ENCODE data around the gene RERE. TPM values are rescaled to one million over a fixed set of nuclear protein-coding genes. Genes with fewer than 3 reads are reported as not detected.
A peak's percentile ranks its signal among the peaks of the same experiment; 100 is the strongest.

Gene RERE
- total RNA-seq, 1 experiment from 2014 or later: 217 TPM

DNA sequence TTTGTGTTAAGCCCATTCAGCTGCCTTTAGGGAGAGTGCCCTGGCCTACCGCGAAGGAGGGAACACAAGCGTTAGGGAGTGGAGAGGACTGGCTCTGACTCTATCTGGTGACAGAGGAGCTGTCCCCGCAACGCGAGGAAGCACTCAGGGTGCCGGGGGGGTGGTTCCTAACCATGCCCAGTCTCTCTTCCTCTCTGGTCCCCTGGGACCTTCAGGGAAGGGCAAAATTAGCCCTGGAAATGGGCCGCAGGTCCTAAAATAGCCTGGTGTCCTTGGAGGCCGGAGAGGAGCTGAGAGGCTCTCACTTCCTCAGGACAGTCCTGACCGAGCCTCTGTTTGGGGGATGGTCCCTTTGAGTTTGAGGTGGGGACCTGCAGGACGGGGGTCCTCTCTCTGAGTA lies 493.7 kb downstream of the RERE start:
- Histone ChIP-seq H3K9me3 (ENCODE audit: control insufficient read depth, insufficient read depth, low read depth, low read length) (no peaks in the 10 kb centered on the region), H3K36me3 (ENCODE audit: control insufficient read depth, insufficient read depth, low read length) (peaks cover 2% of the 10 kb centered on the region; the same call in 1 of the 2 replicates), H3K4me3 (ENCODE audit: low read depth in 2 of 2, low read length in 2 of 2) (no peak overlapping the region), H3K27ac (ENCODE audit: low read length) (no peak overlapping the region), H3K27me3 (ENCODE audit: control insufficient read depth, insufficient read depth, low read length) (no peaks in the 10 kb centered on the region), H3K4me1 (ENCODE audit: control insufficient read depth, insufficient read depth, low read length) (peaks cover 1% of the 10 kb centered on the region; the same call in 1 of the 2 replicates)
- DNase-seq (ENCODE audit: low read depth, low spot score): no peak
- in situ Hi-C loops (cut with HindIII; ENCODE audit: low pct_unique_long_range_greater_than_20kb, low sequenced_read_pairs): loop anchor here (25.0 kb wide), 1 partner anchor 236 kb away; no protein-coding TSS in a partner anchor
- intact Hi-C loops (cut with micrococcal nuclease; ENCODE audit: unreplicated experiment): no loop called here
- TF ChIP-seq, protein P1, sequence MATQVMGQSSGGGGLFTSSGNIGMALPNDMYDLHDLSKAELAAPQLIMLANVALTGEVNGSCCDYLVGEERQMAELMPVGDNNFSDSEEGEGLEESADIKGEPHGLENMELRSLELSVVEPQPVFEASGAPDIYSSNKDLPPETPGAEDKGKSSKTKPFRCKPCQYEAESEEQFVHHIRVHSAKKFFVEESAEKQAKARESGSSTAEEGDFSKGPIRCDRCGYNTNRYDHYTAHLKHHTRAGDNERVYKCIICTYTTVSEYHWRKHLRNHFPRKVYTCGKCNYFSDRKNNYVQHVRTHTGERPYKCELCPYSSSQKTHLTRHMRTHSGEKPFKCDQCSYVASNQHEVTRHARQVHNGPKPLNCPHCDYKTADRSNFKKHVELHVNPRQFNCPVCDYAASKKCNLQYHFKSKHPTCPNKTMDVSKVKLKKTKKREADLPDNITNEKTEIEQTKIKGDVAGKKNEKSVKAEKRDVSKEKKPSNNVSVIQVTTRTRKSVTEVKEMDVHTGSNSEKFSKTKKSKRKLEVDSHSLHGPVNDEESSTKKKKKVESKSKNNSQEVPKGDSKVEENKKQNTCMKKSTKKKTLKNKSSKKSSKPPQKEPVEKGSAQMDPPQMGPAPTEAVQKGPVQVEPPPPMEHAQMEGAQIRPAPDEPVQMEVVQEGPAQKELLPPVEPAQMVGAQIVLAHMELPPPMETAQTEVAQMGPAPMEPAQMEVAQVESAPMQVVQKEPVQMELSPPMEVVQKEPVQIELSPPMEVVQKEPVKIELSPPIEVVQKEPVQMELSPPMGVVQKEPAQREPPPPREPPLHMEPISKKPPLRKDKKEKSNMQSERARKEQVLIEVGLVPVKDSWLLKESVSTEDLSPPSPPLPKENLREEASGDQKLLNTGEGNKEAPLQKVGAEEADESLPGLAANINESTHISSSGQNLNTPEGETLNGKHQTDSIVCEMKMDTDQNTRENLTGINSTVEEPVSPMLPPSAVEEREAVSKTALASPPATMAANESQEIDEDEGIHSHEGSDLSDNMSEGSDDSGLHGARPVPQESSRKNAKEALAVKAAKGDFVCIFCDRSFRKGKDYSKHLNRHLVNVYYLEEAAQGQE (IDR thresholded peaks at IDR 0.05; ENCODE audit: insufficient read depth in 1 of 2, low read depth in 2 of 2, low read length in 1 of 2): no peak
- TF ChIP-seq POLR2AphosphoS5 (IDR thresholded peaks at IDR 0.05; ENCODE audit: low read depth, low read length) (no peak), SIN3A (IDR thresholded peaks at IDR 0.05; ENCODE audit: borderline replicate concordance, insufficient read depth, low read depth, low read length) (no peak), TCF7L2 (IDR thresholded peaks at IDR 0.05; ENCODE audit: low read depth, low read length) (no peak)
- CTCF ChIA-PET: interaction anchor here (0.7 kb wide), 1 partner anchor 19 kb away, joined by 3 read pairs; no protein-coding TSS in a partner anchor
- 0 out of 2 replicates have a peak, but pooled peaks have one; percentile 35 for ATAC-seq
- POLR2A ChIA-PET: interaction anchor here (0.7 kb wide), 1 partner anchor 306 kb away, joined by 3 read pairs; no protein-coding TSS in a partner anchor
- BruUV-seq (replicated peaks): no TSS peak

DNA sequence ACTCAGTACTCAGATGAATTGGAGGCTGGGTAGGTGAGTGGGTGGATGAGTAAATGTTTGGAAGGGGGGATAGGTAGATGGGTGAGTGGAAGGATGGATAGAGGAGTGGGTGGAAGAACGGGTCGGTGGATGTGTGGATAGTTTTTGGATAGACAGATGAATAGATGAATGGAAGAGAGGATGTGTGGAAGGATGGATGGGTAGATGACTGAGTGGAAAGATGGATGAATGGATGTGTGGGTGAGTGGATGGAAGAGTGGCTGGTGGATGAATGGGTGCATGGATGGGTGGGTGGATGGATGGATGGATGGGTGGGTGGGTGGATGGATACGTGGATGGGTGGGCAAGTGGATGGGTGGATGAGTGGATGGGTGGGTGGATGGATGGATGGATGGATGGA lies 495.8 kb downstream of the RERE start:
- DNase-seq (ENCODE audit: low read depth, low spot score) (no peak), ATAC-seq (no peak)
- no peaks in the 10 kb centered on the region for H3K27me3 ChIP-seq (ENCODE audit: control insufficient read depth, insufficient read depth, low read length)
- no TSS peak for BruUV-seq (replicated peaks)
- intact Hi-C loops (cut with micrococcal nuclease; ENCODE audit: unreplicated experiment) (no loop called here), in situ Hi-C loops (cut with HindIII; ENCODE audit: low pct_unique_long_range_greater_than_20kb, low sequenced_read_pairs) (loop anchor here (25.0 kb wide), 1 partner anchor 234 kb away; no protein-coding TSS in a partner anchor)
- ChIA-PET CTCF (no interaction called here), POLR2A (no interaction called here)
- H3K4me1 ChIP-seq (ENCODE audit: control insufficient read depth, insufficient read depth, low read length): peaks cover 17% of the 10 kb centered on the region
- H3K4me3 ChIP-seq (ENCODE audit: low read depth in 2 of 2, low read length in 2 of 2): no peak overlapping the region
- H3K9me3 ChIP-seq (ENCODE audit: control insufficient read depth, insufficient read depth, low read depth, low read length): no peaks in the 10 kb centered on the region
- peaks cover 2% of the 10 kb centered on the region; the same call in 1 of the 2 replicates for H3K36me3 ChIP-seq (ENCODE audit: control insufficient read depth, insufficient read depth, low read length)
- no peak overlapping the region for H3K27ac ChIP-seq (ENCODE audit: low read length)
- TF ChIP-seq POLR2AphosphoS5 (IDR thresholded peaks at IDR 0.05; ENCODE audit: low read depth, low read length): no peak
- TF ChIP-seq, protein P1 (IDR thresholded peaks at IDR 0.05; ENCODE audit: insufficient read depth in 1 of 2, low read depth in 2 of 2, low read length in 1 of 2): no peak
- TF ChIP-seq SIN3A (IDR thresholded peaks at IDR 0.05; ENCODE audit: borderline replicate concordance, insufficient read depth, low read depth, low read length): no peak
- TF ChIP-seq TCF7L2 (IDR thresholded peaks at IDR 0.05; ENCODE audit: low read depth, low read length): no peak
- no peak for TF ChIP-seq CTCF (IDR thresholded peaks at IDR 0.05)

Data from Panc1 (cell line).